HG02759 (cell line): Measurements from ENCODE around the gene ROR2.

ENCODE experiments used
- ATAC-seq: cut with Tn5 transposase; IDR thresholded peaks from one replicate; pipeline ENCODE4 v1.9.1; 2021; ENCODE audit warnings: mild to moderate bottlenecking, moderate library complexity; ENCODE audit not compliant: unreplicated experiment

ROR2 gene

GRCh38 chr9:91843623-91844148 lies 106.3 kb downstream of the ROR2 start:
- ATAC-seq = no peak

DNA sequence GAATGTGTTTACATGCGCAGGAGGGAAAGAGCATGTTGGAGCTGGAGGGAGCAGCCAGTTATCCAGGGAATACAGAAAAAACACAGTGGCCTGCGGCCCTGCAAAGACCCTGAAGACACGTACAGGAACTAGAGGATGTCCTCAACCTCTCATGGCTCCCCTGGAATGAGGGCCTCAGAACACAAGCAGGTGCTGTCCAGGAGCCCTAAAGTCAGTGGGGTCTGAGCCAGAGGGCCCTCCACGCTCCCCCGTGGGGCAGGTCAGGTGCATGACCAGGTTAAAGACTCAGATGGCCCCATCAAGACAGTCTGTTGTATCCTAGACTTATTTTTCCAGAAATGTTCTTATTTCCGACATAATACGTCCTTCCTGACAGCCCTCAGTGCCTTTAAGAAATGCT lies 106.9 kb downstream of the ROR2 start:
- ATAC-seq = no peak

DNA sequence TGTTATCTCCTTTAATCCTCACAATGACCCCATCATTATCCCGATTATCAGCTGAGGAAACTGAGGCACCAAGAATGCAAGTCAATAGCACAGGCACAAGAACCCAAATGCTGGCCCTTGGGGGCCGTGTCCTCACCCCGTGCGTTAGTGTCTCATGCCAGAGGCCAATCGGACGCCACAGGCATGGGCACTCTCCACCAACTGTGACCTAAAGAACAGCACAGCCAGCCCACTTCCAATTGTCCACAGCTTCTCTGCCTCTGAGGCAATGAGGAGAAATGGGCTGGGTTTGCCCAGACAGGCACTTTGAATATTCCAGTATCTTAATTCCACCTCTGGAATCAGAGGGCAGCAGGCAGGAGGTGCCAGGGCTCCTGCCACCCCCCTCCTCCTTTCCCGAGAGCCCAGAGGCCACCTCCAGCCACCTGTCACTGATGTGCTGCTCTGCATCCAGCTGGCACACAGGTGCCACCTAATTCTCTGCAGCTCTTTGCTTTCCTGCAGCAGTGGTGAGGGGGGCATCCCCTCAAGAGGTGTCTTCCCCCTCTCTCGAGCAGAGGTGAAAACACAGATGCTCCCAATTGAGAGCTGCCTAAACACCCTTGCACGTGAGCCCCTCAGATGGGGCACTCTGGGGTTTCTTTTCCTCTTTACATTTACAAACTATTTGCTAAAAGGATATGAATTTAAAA lies 107.5 kb downstream of the ROR2 start:
- no peak for ATAC-seq

DNA sequence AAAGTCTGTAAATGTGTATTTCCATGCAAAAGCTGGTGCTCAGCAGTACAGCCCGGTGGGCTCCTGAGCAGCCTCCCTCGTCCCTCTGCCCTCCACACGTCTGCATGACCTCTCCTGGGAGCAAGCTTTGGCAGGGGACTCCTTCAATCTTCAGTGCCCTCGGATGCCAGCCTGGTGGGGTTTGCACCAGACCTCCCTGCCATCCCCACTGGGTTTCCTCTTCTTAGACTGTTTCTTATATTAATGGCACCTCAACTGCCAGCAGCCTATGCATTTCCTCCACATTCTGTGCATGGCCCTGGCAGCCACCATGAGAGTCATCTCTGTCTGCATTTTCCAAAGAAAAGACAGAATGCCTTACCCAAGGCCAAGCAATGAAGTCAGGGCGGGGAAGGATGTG lies 108.4 kb downstream of the ROR2 start:
- no peak for ATAC-seq

DNA sequence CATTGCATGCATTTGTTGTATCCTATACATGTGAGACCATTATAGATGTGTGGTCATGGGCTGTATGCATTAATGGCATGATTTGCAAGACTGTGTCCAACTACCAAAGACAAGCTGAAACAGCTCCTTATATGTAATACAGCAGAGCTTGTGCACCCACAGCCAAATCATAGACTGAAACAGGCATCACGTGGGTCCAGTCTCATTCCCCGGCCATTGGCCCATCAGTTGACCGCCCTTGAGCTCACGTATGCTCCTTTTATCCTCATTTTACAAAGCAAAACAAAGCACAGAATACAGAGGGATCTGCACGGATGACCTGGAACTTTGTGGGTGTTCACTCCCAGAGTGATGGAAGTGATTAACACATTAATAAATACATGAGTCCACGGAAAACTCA lies 109.1 kb downstream of the ROR2 start:
- no peak for ATAC-seq

DNA sequence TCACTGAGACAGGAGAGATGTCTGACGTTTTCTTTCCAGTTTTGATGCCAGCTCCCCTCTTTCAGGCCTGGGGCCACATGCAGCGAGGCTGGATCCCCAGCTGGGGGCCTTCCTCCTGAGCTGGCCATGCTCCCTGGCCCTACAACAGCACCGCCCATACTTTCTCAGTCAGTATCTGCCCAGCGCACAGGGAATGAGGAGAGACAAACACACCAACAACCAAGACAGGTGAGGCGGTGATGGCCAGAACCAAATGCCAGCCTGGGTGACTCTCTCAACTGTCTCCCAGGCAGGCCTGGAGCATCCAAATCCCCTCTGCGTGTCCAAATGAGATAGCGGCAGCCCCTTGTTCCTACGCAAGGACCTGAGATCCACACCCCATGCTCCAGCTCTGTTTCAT lies 109.6 kb downstream of the ROR2 start:
- ATAC-seq = no peak

DNA sequence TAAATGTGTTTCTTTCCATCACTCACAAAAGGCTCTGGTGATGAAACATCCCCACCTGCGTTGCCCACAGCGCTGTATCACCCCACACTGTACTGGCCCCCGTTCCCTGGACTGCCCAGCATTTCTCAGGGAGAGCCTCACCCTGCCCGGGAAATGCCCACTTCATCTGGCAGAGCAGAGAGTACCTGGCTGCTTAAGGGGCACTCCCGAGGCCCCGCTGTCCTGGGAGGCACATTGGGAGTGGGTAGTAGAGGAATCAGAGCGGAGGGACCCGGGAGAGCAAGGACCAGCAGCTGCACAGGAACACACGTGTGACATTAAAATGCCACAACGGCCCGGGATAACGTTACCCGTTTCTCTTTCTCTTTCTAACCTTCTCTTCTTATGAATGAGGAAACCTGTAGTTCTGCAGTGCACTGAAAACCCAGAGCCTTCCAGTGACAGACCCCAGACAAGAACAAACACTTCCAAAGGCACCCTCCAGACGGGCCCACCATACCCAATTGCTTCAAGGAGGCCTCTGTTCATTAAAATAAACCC lies 110.0 kb downstream of the ROR2 start:
- no peak for ATAC-seq

GRCh38 chr9:91837981-91838731 lies 111.9 kb downstream of the ROR2 start:
- no peak for ATAC-seq

DNA sequence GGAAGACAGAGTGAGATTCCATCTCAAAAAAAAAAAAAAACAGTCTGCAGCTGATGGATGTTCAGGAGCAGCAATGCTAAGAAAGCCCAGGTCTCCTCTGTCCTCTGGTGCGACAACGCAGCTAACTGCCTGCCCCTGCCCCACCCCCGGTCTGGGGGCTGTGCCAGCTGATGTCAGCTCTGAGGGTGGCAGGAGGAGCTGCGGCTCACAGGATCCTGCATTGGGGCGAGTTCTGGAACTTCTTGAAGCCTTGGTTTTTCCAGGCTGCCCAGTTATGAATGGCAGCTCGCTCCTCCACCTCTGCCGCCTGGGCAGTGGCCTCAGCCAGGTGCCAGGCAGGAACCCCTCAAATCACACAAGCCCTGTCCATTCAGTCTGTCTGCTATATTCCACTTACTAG lies 113.5 kb downstream of the ROR2 start:
- ATAC-seq = no peak

GRCh38 chr9:91835632-91836031 lies 114.4 kb downstream of the ROR2 start:
- no peak for ATAC-seq

GRCh38 chr9:91835216-91835615 lies 114.8 kb downstream of the ROR2 start:
- ATAC-seq = no peak

DNA sequence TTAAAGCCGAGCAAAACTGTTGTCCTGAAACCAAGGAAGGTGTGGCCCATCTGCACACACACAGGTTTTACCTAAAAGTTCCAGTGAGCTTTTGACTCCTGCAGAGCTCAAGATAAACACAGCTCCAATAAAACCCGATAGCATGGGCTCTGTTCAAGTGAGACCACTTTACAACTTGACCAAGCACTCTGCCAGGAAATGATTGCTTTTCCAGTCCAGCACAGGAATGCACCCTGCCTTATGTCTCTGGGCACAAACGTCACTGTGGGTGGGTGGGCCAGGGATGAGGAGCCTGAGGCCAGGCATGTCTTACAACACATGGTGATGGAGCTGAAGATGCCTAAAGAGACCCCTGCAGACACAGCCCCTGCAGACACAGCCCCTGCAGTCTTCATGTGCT lies 115.3 kb downstream of the ROR2 start:
- no peak for ATAC-seq

DNA sequence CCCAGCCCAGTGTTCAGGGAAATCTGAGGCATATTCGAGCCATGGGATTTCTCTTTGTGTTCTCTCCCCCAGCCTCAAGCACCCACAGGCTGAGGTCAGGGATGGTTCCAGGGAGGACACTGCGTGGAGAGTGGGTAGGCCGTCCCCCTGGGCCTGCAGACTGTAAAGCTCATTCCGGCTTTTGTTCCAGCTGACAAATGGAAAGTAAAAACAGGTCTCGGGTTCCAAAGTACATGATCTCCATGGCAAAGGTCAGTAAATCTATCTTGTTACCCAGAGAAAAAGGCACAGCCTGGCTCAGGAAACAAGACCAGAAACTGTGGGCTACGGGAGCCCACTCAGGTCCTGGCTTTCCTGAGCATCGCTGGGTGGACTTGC lies 116.2 kb downstream of the ROR2 start:
- no peak for ATAC-seq

DNA sequence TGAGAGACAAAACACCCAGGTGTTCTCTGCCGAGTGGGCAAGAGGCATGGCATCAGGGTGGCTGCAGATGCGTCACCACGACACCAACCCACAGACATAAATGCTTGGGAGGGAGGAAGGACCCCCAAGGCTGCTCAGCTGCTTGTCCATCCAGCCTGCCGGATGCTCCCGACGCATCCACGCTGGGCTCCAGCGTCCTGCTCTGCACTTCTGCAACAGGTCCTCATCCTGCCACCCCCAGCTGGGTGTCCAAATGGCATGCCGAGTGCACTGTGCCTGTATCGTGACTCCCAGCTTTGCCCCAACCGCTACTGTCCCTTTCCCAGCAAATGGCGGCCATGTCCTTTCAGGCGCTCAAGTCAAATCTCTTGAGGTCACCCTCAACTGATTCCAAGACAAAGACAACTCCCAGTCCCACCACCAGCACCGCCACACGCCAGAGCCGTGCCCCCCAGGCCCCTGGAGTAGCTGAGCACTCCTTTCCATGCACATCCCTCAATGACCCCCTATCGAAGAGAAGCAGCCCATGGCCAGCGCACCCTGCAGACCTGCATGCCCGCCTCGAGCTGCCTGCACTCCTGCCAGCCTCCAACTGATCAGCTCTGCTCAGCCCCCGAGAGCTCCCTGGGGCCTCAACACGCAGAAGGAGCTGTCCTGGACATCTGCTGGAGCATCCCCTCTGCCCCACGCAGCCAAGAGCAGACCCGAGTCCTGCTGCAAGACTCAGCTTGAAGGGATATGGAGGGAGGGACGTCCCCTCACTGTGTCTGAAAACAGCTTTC lies 116.7 kb downstream of the ROR2 start:
- no peak for ATAC-seq

GRCh38 chr9:91832322-91832721 lies 117.7 kb downstream of the ROR2 start:
- no peak for ATAC-seq

- no peak for ATAC-seq
Observed at GRCh38 chr9:91825866-91826265, 124.2 kb downstream of the ROR2 start.

GRCh38 chr9:91825422-91825821 lies 124.6 kb downstream of the ROR2 start:
- no peak for ATAC-seq

GRCh38 chr9:91824601-91825305 lies 125.3 kb downstream of the ROR2 start:
- ATAC-seq = no peak

DNA sequence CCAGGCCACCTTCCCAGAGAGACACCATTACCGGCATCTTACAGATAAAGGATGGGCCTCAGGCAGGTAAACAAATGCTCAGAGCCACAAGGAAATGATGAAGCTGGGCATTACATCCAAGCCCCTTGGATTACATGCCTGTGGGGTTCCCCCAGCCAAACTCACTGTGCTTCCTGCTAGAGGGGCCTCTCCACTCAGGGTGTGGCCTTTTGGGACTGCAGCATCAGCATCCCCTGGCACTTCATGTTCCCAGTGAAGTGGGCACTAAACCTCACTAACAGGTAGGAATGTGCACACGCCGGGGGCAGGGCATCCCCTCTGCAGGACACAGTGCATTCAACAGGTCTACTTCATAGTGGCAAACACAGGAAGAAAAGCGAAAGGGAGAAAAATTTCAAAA lies 125.9 kb downstream of the ROR2 start:
- ATAC-seq = no peak

DNA sequence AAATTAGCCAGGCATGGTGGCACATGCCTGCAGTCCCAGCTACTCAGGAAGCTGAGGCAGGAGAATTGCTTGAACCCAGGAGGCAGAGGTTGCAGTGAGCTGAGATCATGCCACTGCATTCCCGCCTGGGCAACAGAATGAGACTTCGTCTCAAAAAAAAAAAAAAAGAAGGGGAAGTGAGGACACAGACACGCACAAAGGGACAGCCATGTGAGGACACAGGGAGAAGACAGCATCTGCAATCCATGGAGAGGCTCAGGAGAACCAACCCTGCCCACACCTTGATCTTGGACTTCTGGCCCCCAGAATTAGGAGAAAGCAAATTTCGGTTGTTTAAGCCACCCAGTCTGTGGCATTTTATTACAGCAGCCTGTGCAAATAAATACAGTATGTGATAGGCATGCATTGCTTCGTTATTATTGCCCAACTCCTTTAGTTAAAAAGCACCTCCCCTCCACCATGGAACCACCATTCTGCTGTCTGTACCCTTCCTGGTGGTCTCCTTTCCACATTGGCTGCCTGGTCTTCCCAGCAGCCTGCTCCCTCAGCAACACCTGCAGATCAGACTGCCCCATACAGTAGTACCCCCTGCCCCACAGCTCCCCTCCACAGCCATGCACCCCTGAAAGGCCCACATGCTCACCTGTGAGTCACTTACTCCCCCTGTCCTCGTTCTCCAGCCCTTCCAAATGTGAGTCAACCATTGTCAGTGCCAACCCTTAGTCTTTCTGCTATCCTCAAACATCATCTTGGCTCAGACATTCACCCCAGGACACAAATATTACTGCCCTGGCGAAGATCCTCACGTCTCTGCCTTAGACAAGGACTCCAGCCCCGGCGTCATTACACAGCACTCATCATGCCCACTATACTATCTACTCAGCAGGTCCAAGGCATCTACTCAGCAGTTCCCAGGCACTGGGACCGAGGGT lies 128.8 kb downstream of the ROR2 start:
- no peak for ATAC-seq
